ENCODE results near the gene RSF1. TPM values are rescaled to one million over a fixed set of nuclear protein-coding genes. Genes with fewer than 3 reads are reported as not detected.

Gene RSF1
- total RNA-seq, 4 donors from 2014 or later, result 42.6 to 58.6 (median 49.4) TPM

DNA sequence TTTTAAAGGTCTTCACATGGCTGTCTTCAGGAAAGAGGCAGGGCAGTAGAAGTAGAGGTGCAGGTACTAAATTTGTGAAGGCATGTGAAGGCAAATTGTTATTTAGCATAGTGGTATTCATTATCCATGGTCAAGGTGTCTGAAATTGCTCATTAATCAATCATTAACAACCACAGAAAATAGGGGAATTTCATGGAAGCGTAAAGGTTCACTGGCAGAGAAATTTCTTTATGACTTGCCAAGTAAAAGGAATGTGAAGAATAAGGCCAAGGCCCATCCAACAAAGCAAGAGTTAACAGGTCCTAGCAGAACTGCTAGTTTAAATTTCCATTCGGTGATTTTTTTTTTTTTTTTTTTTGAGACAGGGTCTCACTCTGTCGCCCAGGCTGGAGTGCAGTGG lies 59.0 kb downstream of the RSF1 start:
- TF ChIP-seq, protein P1, sequence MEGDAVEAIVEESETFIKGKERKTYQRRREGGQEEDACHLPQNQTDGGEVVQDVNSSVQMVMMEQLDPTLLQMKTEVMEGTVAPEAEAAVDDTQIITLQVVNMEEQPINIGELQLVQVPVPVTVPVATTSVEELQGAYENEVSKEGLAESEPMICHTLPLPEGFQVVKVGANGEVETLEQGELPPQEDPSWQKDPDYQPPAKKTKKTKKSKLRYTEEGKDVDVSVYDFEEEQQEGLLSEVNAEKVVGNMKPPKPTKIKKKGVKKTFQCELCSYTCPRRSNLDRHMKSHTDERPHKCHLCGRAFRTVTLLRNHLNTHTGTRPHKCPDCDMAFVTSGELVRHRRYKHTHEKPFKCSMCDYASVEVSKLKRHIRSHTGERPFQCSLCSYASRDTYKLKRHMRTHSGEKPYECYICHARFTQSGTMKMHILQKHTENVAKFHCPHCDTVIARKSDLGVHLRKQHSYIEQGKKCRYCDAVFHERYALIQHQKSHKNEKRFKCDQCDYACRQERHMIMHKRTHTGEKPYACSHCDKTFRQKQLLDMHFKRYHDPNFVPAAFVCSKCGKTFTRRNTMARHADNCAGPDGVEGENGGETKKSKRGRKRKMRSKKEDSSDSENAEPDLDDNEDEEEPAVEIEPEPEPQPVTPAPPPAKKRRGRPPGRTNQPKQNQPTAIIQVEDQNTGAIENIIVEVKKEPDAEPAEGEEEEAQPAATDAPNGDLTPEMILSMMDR (IDR thresholded peaks at IDR 0.05; ENCODE audit: low read depth), result no peak

DNA sequence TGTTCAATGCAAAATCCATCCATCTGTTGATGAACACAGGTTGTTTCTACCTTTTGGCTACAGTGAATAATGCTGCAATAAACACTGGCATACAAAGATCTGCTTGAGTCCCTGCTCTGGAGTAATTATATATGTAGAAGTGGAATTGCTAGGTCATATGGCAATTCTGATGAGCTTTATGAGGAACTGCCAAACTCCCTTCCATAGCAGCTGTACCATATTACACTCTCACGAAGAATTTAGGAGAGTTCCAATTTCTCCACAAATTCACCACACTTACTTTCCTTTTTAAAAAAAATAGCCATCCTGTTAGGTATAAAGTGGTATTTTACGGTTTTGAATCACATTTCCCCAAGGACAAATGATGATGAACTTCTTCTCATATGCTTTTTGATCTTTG lies 62.2 kb downstream of the RSF1 start:
- TF ChIP-seq, protein P1 (IDR thresholded peaks at IDR 0.05; ENCODE audit: low read depth), result no peak

DNA sequence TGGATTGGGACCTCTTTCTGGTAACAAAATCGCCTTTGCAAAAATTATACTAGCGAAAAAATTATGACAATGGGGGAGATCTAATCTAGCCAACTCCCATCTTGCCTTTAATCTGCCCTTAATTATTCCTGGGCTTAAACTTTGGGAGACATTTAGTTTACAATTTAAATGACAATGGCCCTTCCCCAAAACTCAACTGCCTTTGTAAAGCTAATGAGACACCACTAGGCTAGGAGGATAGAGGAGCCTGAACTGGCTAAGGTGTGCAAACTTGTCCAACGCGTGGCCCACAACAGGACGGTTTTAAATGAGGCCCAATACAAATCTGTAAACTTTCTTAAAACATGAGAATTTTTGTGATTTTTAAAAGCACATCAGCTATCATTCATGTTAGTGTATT lies 67.3 kb downstream of the RSF1 start:
- TF ChIP-seq, protein P1 (IDR thresholded peaks at IDR 0.05; ENCODE audit: low read depth), result no peak

DNA sequence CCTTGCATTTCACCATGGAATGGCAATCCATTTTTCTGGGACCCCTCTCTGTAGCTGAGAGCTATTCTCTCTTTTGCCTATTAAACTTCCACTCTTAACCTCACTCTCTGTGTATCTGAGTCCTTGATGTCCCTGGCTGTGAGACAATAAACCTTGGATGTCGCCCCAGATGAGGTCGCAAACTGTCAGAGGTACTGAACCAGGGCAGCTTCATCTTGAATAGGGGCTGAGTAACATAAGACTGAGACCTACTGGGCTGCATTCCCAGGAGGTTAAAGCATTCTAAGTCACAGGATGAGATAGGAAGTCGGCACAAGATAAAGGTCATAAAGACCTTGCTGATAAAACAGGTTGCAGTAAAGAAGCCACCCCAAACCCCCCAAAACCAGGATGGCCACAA lies 68.0 kb downstream of the RSF1 start:
- TF ChIP-seq, protein P1 (IDR thresholded peaks at IDR 0.05; ENCODE audit: low read depth), result no peak

DNA sequence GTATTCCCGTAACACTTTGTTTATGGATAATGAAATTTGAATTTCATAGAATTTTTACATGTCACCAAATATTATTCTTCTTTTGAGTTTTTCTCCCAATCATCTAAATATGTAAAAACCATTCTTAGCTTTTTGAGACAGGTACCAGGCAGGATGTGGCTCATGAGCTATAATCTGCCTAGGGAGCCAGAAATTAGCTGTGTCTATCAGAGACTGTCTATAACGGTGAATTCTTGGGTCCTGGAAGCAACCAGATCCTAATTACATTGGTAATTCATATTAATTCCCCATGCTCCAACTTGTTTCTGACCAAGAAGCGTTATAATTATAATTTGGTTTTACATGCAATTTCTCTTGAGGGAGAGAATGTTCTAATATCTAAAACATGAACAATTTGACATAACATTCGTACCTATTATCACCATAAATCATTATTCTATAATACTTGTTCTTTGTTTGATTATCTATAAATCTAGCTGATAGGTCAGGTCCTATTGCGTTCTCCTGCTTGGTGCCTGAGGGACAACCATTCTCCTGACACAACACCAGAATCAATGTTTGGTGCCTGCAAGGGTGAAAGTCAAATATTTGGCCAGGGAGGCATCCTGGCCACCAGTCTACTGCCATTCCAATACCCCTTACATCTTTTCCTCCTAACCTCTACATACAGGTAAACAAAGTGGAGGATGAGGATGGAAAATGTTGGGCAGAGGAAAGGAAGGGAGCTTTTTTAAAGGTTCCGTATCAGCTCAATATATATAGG lies 69.9 kb downstream of the RSF1 start:
- TF ChIP-seq, protein P1 (IDR thresholded peaks at IDR 0.05; ENCODE audit: low read depth), result no peak

DNA sequence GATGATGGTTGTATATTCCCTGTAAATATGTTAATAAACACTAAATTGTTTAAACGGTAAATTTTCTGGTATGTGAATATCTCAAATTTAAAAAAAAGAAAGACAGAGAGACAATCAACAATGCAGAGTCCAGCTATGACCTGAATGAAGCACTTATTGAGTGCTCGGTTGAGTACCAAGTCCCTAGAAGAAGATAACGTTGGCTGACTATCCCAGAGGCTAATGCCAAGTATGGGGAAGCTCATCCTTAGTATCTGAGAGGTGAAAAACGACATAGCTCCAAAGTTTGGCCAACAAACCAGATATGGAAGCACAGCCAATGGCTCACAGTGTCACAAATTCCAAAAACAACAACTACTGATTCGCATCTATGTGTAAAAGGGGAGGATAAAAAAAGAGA lies 71.3 kb downstream of the RSF1 start:
- TF ChIP-seq, protein P1 (IDR thresholded peaks at IDR 0.05; ENCODE audit: low read depth), result no peak

DNA sequence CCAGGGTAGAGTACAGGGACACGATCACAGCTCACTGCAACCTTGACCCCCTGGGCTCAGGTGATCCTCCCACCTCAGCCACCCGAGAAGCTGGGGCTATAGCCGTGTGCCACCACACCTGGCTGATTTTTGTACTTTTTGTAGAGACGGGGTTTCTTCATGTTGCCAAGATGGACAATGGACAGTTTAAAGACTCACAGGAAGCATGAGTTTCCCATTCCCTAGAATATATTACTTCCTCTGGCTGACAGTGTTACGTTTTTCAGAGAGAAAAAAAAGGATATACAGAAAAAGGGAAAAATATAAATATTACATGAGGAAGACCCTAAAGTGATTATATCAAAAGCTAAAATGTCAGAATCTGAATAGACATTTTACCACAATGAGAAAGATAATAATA lies 72.3 kb downstream of the RSF1 start:
- TF ChIP-seq, protein P1 (IDR thresholded peaks at IDR 0.05; ENCODE audit: low read depth), result no peak

All from subcutaneous adipose tissue (tissue), 4 donors.